ENCODE data around the gene CDC42EP5. TPM values are rescaled to one million over a fixed set of nuclear protein-coding genes. Genes with fewer than 3 reads are reported as not detected.
"Not testable (repeated sequence)": the region's sequence is repeated elsewhere in the genome, so short reads cannot be mapped to it uniquely, and the experiment has no call there.

CDC42EP5 gene
- total RNA-seq, 1 donor from 2014 or later, result 33.4 TPM

GRCh38 chr19:54506079-54506478 is 33.0 kb upstream of the CDC42EP5 start:
- no peak overlapping the region for H3K4me3 ChIP-seq
- H3K4me1 ChIP-seq, result no peaks in the 10 kb centered on the region
- no peak for TF ChIP-seq CTCF (IDR thresholded peaks at IDR 0.05)
- H3K9me3 ChIP-seq, result no peaks in the 10 kb centered on the region
- DNase-seq (ENCODE audit: extremely low spot score in 2 of 2), result no peak
- no peaks in the 10 kb centered on the region for H3K36me3 ChIP-seq
- H3K27me3 ChIP-seq, result no peaks in the 10 kb centered on the region
- intact Hi-C loops (cut with DNase I), result no loop called here
- H3K27ac ChIP-seq, result no peak overlapping the region

GRCh38 chr19:54505542-54505941 is 32.4 kb upstream of the CDC42EP5 start:
- DNase-seq (ENCODE audit: extremely low spot score in 2 of 2); H3K4me3 ChIP-seq; H3K27me3 ChIP-seq; H3K36me3 ChIP-seq; H3K4me1 ChIP-seq; H3K27ac ChIP-seq; intact Hi-C loops (cut with DNase I); H3K9me3 ChIP-seq: not testable (repeated sequence)

- intact Hi-C loops (cut with DNase I), result no loop called here
- Histone ChIP-seq H3K4me1 (no peaks in the 10 kb centered on the region), H3K4me3 (no peak within 1 kb of the TSS), H3K9me3 (no peaks in the 10 kb centered on the region), H3K36me3 (no peaks in the 10 kb centered on the region), H3K27ac (no peak within 1 kb of the TSS), H3K27me3 (no peaks in the 10 kb centered on the region)
- no peak for DNase-seq (ENCODE audit: extremely low spot score in 2 of 2)
- TF ChIP-seq CTCF (IDR thresholded peaks at IDR 0.05) (no peak), POLR2AphosphoS5 (IDR thresholded peaks at IDR 0.05; ENCODE audit: insufficient read depth in 1 of 2, low read depth in 1 of 2) (no peak), POLR2A (IDR thresholded peaks at IDR 0.05) (no peak)
These were observed 29.5 kb upstream of the CDC42EP5 start, which contains the start of gene LAIR2 for GRCh38 chr19:54502518-54503048. LAIR2 (plus strand) TSS chr19:54502831; CDS start chr19:54502919, 88 bp downstream.

- H3K9me3 ChIP-seq; H3K36me3 ChIP-seq; H3K27ac ChIP-seq; DNase-seq (ENCODE audit: extremely low spot score in 2 of 2); H3K4me1 ChIP-seq; H3K4me3 ChIP-seq; intact Hi-C loops (cut with DNase I); H3K27me3 ChIP-seq: not testable (repeated sequence)
These were observed 25.3 kb upstream of the CDC42EP5 start for GRCh38 chr19:54498451-54498772.

- intact Hi-C loops (cut with DNase I); H3K36me3 ChIP-seq; DNase-seq (ENCODE audit: extremely low spot score in 2 of 2); H3K4me1 ChIP-seq; H3K27me3 ChIP-seq; H3K9me3 ChIP-seq; H3K4me3 ChIP-seq; H3K27ac ChIP-seq: not testable (repeated sequence)
These were observed 24.8 kb upstream of the CDC42EP5 start for GRCh38 chr19:54497747-54498450.

GRCh38 chr19:54495284-54495683 is 22.2 kb upstream of the CDC42EP5 start:
- H3K36me3 ChIP-seq; DNase-seq (ENCODE audit: extremely low spot score in 2 of 2); H3K9me3 ChIP-seq; intact Hi-C loops (cut with DNase I); H3K27ac ChIP-seq; H3K4me1 ChIP-seq; H3K27me3 ChIP-seq; H3K4me3 ChIP-seq: not testable (repeated sequence)

GRCh38 chr19:54493967-54494585 is 21.0 kb upstream of the CDC42EP5 start:
- H3K9me3 ChIP-seq, result no peaks in the 10 kb centered on the region
- H3K36me3 ChIP-seq, result no peaks in the 10 kb centered on the region
- no peaks in the 10 kb centered on the region for H3K27me3 ChIP-seq
- no peak for TF ChIP-seq POLR2A (IDR thresholded peaks at IDR 0.05)
- TF ChIP-seq POLR2AphosphoS5 (IDR thresholded peaks at IDR 0.05; ENCODE audit: insufficient read depth in 1 of 2, low read depth in 1 of 2), result no peak
- no peak for TF ChIP-seq CTCF (IDR thresholded peaks at IDR 0.05)
- no peak for DNase-seq (ENCODE audit: extremely low spot score in 2 of 2)
- H3K27ac ChIP-seq, result no peak overlapping the region
- no peak overlapping the region for H3K4me3 ChIP-seq
- intact Hi-C loops (cut with DNase I), result no loop called here
- no peaks in the 10 kb centered on the region for H3K4me1 ChIP-seq

GRCh38 chr19:54493056-54493455 is 20.0 kb upstream of the CDC42EP5 start:
- H3K27me3 ChIP-seq; H3K36me3 ChIP-seq; DNase-seq (ENCODE audit: extremely low spot score in 2 of 2); H3K4me1 ChIP-seq; intact Hi-C loops (cut with DNase I); H3K9me3 ChIP-seq; H3K4me3 ChIP-seq; H3K27ac ChIP-seq: not testable (repeated sequence)

All from vagina (tissue), 2 donors.